OCI-LY7 (cell line): ENCODE data around the gene RPS6KA3.

Experiments
- EZH2phosphoT487 ChIP-seq: fragments of 200-600 bp; sonication (generic); IDR thresholded peaks from 2 replicates; pipeline ENCODE4 v1.6.1; 2018; ENCODE audit warnings: low read depth, borderline replicate concordance, mild to moderate bottlenecking, mixed run types, antibody characterized with exemption, low read length, moderate library complexity, mixed read lengths
- TF ChIP-seq, protein P1 (sequence below): fragments of 200-600 bp; sonication (generic); conservative IDR thresholded peaks from 2 replicates; pipeline ENCODE4 v1.5.1; 2014; ENCODE audit warnings: mild to moderate bottlenecking, antibody characterized with exemption, low read length, moderate library complexity, mixed read lengths

DNA sequence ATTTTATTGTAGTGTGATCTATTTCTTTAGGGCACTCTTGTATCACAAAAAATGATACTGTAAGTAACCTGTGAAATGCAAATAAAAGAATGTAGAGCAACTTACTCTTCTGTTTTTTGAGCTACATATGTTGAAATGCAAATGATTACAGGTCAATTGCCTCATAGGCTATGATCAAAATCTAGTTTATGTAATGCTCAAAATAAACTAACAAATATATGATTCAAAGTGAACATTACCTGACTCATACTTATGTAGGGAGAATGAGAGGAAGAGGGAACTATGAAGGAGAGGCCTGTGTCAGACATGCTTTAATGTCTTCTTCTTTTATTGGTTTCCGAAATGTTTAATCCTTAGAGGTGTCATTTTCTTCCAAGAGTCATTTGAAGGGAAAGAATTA is 5.0 kb upstream of the RPS6KA3 start:
- TF ChIP-seq, protein P1, sequence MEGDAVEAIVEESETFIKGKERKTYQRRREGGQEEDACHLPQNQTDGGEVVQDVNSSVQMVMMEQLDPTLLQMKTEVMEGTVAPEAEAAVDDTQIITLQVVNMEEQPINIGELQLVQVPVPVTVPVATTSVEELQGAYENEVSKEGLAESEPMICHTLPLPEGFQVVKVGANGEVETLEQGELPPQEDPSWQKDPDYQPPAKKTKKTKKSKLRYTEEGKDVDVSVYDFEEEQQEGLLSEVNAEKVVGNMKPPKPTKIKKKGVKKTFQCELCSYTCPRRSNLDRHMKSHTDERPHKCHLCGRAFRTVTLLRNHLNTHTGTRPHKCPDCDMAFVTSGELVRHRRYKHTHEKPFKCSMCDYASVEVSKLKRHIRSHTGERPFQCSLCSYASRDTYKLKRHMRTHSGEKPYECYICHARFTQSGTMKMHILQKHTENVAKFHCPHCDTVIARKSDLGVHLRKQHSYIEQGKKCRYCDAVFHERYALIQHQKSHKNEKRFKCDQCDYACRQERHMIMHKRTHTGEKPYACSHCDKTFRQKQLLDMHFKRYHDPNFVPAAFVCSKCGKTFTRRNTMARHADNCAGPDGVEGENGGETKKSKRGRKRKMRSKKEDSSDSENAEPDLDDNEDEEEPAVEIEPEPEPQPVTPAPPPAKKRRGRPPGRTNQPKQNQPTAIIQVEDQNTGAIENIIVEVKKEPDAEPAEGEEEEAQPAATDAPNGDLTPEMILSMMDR: no peak
- TF ChIP-seq EZH2phosphoT487: no peak
